ENCODE measurements around the gene FZD8. TPM values are rescaled to one million over a fixed set of nuclear protein-coding genes. Genes with fewer than 3 reads are reported as not detected.

FZD8 gene
- total and polyA plus RNA-seq, 4 donors: 6.5 to 20.8 (median 7.6) TPM

- H3K27ac ChIP-seq (ENCODE audit: low read depth in 1 of 2, low read length in 1 of 2): no peak overlapping the region
- no peak for TF ChIP-seq CTCF (IDR thresholded peaks at IDR 0.05; ENCODE audit: control extremely low read depth, extremely low read depth)
- ATAC-seq (ENCODE audit: insufficient read depth, low FRiP score): no peak
- peaks cover 0 to 10% (median 0%) of the 10 kb centered on the region in 5 donors for H3K4me1 ChIP-seq (ENCODE audit: control insufficient read depth in 5 of 5, insufficient read depth in 5 of 5, low read length in 5 of 5)
- no peak overlapping the region for H3K9ac ChIP-seq (ENCODE audit: insufficient read depth in 1 of 2, low read length in 2 of 2)
- peaks cover 0 to 3% (median 0%) of the 10 kb centered on the region in 3 donors for H3K27me3 ChIP-seq (ENCODE audit: control insufficient read depth in 3 of 3, insufficient read depth in 3 of 3, low read length in 2 of 3)
- no peak for DNase-seq
- no peaks in the 10 kb centered on the region for H3K36me3 ChIP-seq (ENCODE audit: control insufficient read depth in 4 of 4, insufficient read depth in 4 of 4, low read length in 4 of 4)
- no peak overlapping the region for H3K4me3 ChIP-seq
- H3K9me3 ChIP-seq (ENCODE audit: control insufficient read depth in 4 of 4, insufficient read depth in 3 of 4, low read length in 3 of 4): peaks cover 0 to 5% (median 0%) of the 10 kb centered on the region in 4 donors
Observed at GRCh38 chr10:35588836-35589235, 53.3 kb downstream of the FZD8 start.

Other genes with a start within 250 kb of the FZD8 start
- gene GJD4, start 37.0 kb downstream of the FZD8 start, total RNA-seq: not detected
- under 1 TPM in 1 of 2 donors, not detected in 1; 0.07 TPM for gene GJD4, start 37.0 kb downstream of the FZD8 start, polyA plus RNA-seq

Data from lung (tissue), 12 donors.